CD4-positive, alpha-beta T cell treated with Interleukin-15 for 1 hour (primary cell): ENCODE data around the gene ODAD3.
"Not testable (repeated sequence)": the region's sequence is repeated elsewhere in the genome, so short reads cannot be mapped to it uniquely, and the experiment has no call there.

Experiments used
- DNase-seq: peaks from one replicate; pipeline ENCODE4 v3.0.0-alpha.2; 2020

Gene ODAD3

GRCh38 chr19:11458912-11459311, 24.0 kb upstream of the ODAD3 start:
- not testable (repeated sequence) for DNase-seq

- no peak for DNase-seq
Measured at GRCh38 chr19:11458236-11458900, 23.4 kb upstream of the ODAD3 start.

- DNase-seq = no peak
Measured at GRCh38 chr19:11457831-11458230, 22.9 kb upstream of the ODAD3 start.

DNA sequence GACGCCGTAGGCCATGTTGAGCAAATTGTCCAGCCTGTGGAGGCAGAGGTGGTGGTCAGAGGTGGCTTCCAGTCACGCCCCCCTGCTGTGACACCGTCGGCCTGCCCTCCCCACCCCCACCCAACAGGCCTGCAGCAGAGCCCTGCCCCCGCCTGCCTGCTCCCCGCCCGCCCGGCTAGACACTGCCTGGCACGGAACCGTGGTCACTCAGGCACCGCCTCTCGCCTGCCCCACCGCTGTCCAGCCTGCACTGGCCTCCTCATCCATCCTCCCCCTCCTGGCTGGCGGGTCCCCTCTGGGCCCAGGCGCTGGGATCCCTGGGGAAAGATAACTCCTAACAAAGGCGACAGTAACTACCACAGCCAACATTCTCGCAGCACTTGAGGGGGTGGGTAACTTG, 22.2 kb upstream of the ODAD3 start:
- no peak for DNase-seq

GRCh38 chr19:11456659-11457058, 21.7 kb upstream of the ODAD3 start:
- DNase-seq = no peak

- not testable (repeated sequence) for DNase-seq
Measured at GRCh38 chr19:11455233-11455554, 20.3 kb upstream of the ODAD3 start.

GRCh38 chr19:11453468-11454341, 18.8 kb upstream of the ODAD3 start:
- DNase-seq = no peak

- no peak for DNase-seq
Measured at GRCh38 chr19:11452620-11453310, 17.8 kb upstream of the ODAD3 start.

DNA sequence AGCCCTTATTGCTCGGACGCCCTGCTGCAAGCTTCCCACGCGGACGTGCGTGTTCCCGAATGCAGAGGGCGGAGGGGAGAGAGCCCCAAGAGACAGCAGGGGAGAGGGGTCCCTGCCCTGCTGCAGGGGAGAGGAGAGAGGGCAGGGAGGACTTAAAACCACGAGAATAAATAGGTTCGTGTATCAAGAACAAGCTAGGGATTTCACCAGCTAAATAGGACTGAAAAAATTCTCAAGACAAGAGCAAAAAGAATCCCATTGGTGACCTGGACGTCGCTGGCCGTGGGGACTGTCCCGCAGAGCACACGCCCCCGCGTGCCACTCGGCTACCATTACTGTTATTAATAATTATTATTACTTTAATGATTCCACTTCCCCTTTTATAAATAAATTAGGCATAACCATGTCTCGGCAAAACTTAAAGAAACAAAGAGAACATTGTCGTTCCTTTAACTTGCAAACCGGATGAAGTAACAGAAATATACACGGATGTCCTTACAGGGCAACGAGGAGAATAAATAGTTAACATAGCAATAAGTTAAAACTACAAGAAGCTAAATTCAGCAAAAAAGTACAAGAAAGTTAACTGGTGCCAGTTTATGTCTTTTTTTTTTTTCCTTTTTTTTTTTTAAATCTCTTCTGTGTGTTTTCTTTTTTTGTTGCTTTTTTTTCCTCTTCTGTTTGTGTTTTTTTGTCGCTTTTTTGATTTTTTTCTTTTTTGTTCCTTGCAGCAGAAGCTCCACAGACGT, 17.1 kb upstream of the ODAD3 start:
- no peak for DNase-seq

DNA sequence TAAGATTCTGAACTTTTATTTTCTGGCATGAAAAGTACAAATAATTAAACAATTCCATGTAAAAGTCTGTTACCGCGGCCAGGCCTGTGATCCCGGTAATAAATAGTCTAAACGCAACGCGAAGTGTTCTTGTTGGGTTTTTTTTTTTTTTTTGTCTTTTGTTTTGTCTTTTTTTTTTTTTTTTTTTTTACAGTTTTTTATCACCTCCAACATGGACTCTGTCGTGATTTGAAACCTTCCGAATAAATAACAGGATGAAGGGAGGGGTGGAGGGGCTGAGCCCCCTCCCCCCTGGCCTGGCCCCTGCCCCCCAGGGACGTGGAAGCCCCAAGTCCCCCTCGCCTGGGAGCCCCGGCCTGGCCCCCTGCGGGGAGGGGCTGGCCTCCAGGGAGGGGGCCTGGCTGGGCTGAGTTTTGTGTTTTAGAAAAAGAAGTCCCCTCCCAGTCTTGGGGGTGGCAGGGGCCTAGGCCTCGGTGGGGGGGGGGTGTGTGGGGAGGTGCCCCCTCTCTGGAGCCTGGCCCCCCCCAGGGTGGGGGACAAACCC, 16.5 kb upstream of the ODAD3 start:
- DNase-seq = no peak

DNA sequence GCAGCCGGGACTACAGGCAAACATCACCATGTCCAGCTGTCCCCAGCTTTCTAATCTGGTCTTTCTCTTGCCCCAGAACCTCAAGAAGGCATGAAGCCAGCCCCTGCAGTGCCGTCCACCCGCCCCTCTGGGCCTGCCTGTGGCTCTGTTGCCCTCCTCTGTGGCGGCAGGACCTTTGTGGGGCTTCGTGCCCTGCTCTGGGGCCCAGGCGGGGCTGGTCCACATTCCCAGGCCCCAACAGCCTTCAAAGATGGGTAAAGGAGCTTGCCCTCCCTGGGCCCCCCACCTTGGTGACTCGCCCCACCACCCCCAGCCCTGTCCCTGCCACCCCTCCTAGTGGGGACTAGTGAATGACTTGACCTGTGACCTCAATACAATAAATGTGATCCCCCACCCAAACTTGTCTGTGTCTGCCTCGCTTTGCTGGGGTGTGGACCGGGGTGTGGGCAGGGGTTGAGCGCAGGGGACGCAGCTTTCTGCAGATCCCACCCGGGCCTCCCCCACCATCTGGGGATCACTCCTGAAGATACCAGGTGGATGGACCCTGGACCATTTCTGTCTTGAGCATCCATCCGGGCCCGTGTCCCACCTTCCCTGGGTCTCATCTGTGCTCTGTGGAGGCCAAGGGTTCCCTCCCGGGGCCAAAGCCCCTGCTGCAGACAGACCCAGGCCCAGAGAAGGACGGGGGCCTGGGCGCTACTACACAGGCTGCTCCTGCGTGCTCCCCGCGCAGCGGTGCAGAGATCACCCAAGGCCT, 15.8 kb upstream of the ODAD3 start:
- no peak for DNase-seq

DNA sequence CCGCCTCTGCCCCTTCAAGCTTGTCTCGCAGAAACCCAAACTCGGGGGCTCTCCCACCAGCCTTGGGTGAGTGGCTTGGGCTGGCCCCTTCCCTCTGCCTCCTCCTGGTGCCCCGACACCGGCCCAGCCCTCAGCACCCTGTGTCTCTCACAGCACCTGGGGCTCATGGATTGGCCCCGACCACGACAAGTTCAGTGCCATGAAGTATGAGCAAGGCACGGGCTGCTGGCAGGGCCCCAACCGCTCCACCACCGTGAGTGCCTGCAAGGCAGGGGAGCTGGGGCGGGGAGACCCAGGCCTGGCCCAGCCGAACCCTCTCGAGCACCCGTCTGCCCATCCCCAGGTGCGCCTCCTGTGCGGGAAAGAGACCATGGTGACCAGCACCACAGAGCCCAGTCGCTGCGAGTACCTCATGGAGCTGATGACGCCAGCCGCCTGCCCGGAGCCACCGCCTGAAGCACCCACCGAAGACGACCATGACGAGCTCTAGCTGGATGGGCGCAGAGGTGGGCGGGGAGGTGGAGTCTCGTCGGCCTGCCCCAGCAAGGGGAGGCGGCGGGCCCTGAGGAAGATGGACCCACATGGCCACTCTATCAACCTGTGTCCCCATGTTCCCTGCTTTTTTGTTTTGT, 14.1 kb upstream of the ODAD3 start:
- DNase-seq = no peak

DNA sequence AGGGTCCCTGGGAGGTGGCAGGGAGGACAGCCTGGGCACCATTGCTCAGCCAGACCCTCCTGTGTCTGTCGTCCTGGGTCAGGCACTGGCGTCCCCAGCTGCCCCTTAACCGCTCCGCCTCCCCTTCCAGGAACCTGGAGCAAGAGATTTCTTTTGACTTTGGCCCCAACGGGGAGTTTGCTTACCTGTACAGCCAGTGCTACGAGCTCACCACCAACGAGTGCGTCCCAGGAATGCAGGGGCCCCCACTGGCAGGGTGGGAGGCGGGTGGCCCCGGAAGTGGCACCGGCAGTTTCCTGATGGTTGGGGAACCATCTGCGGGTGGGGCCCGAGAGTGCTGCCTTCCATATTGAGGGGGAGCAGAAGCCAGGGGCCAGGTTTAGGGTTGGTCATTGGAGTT, 13.5 kb upstream of the ODAD3 start:
- DNase-seq = no peak

- no peak for DNase-seq
Measured at GRCh38 chr19:11447347-11448262, 12.7 kb upstream of the ODAD3 start.

- DNase-seq = peak; percentile 30
Measured at GRCh38 chr19:11446652-11447301, 11.9 kb upstream of the ODAD3 start.

DNA sequence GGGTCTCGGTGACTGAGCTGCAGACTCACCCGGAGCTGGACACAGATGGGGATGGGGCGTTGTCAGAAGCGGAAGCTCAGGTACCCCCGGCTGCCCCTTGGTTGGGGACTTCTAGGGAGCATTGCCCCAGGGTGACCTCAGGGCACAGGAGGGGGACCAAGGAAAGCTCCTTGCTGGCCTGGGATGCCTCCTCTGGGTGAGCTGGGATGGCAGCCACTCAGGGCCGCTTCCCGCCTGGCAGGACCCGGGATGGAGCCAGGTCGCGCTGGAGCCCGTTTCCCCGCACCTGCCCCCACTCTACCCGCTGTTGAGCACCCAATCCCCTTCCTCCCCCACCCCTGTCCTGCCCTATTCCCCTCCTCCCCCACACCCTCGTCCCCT, 11.3 kb upstream of the ODAD3 start:
- DNase-seq = no peak

GRCh38 chr19:11445141-11445540, 10.2 kb upstream of the ODAD3 start:
- no peak for DNase-seq

DNA sequence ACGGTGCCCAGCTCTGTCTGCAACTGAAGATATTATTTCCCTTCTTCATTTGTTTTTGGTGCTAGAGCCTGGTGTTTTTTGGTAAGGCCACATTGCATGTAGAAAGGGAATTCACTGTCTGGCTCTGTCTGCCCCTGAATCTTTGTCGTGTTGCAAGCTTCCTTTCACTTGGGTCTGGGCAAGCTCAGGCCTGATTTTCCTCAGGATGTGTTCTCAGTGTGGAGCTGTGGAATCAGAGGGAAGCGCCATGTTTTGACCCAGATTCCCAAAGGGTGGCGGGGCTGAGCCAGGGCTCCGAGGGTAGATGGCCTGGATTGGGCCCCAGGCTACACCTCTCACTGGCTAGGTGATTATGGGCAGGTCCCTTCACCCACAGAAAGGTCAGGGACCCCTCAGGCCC, 9.1 kb upstream of the ODAD3 start:
- no peak for DNase-seq

- DNase-seq = peak; percentile 76
Measured at GRCh38 chr19:11437955-11438354, 3.0 kb upstream of the ODAD3 start.

DNA sequence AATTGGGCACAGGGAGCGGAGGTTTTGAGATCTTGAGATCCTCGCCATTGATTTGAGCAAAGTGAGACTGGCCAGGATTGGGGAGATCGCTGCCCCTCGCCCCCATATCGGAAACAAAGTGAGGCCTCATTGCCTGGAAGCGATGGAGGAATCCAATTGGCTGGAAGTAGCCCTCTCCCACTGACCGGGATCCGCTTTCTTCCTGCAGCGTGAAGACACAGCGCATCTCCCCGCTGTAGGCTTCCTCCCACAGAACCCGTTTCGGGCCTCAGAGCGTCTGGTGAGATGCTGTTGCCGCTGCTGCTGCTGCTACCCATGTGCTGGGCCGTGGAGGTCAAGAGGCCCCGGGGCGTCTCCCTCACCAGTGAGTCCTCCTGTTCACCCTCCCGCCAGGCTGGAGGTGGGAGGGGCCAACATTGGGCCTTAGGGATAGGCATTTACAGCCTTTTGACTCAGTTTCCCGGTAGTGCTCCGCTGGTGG, 952 bp upstream of the ODAD3 start:
- DNase-seq = no peak
